LNCAP (cell line): Measurements from ENCODE around the gene PCDHGB5.

Experiments used
- TF ChIP-seq, protein P1 (sequence below): fragments of 450-650 bp; IDR thresholded peaks from 2 replicates; pipeline ENCODE4 v1.5.1; 2017; ENCODE audit warnings: mild to moderate bottlenecking

PCDHGB5 gene

GRCh38 chr5:141371572-141372475 lies 25.9 kb upstream of the PCDHGB5 start:
- TF ChIP-seq, protein P1, sequence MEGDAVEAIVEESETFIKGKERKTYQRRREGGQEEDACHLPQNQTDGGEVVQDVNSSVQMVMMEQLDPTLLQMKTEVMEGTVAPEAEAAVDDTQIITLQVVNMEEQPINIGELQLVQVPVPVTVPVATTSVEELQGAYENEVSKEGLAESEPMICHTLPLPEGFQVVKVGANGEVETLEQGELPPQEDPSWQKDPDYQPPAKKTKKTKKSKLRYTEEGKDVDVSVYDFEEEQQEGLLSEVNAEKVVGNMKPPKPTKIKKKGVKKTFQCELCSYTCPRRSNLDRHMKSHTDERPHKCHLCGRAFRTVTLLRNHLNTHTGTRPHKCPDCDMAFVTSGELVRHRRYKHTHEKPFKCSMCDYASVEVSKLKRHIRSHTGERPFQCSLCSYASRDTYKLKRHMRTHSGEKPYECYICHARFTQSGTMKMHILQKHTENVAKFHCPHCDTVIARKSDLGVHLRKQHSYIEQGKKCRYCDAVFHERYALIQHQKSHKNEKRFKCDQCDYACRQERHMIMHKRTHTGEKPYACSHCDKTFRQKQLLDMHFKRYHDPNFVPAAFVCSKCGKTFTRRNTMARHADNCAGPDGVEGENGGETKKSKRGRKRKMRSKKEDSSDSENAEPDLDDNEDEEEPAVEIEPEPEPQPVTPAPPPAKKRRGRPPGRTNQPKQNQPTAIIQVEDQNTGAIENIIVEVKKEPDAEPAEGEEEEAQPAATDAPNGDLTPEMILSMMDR, result no peak

- TF ChIP-seq, protein P1, result peak; percentile 27; the same call in 1 of the 2 replicates
These were observed 24.0 kb upstream of the PCDHGB5 start, which contains the start of gene PCDHGA6 for GRCh38 chr5:141373673-141374317. PCDHGA6 (plus strand) TSS chr5:141373891; CDS start chr5:141374084, 193 bp downstream.

GRCh38 chr5:141374627-141375026 lies 23.1 kb upstream of the PCDHGB5 start:
- TF ChIP-seq, protein P1, result no peak

GRCh38 chr5:141382469-141383294 lies 15.1 kb upstream of the PCDHGB5 start, which contains the start of gene PCDHGA7:
PCDHGA7 (plus strand) TSS chr5:141382742; CDS start chr5:141382900, 158 bp downstream.
- TF ChIP-seq, protein P1, result peak; percentile 46

- TF ChIP-seq, protein P1, result no peak
These were observed 14.4 kb upstream of the PCDHGB5 start for GRCh38 chr5:141383345-141383744.

DNA sequence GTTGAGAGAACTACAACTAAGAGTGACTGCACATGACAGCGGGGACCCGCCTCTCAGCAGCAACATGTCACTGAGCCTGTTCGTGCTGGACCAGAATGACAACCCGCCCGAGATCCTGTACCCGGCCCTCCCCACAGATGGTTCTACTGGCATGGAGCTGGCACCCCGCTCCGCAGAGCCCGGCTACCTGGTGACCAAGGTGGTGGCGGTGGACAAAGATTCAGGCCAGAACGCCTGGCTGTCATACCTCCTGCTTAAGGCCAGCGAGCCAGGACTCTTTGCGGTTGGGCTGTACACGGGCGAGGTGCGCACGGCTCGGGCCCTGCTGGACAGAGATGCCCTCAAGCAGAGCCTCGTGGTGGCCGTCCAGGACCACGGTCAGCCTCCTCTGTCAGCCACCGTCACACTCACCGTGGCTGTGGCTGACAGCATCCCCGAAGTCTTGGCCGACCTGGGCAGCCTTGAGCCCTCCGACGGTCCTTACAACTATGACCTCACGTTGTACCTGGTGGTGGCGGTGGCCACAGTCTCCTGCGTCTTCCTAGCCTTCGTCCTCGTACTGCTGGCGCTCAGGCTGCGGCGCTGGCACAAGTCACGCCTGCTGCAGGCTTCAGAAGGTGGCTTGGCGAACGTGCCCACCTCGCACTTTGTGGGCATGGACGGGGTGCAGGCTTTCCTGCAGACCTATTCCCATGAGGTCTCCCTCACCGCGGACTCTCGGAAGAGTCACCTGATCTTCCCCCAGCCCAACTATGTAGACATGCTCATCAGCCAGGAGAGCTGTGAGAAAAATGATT lies 13.1 kb upstream of the PCDHGB5 start:
- TF ChIP-seq, protein P1, result no peak
